Testis (tissue), 3 donors: ENCODE measurements around the gene TCERG1L. TPM values are rescaled to one million over a fixed set of nuclear protein-coding genes. Genes with fewer than 3 reads are reported as not detected.

Experiments used
- DNase-seq: peaks from one replicate; pipeline ENCODE4 v3.0.0-alpha.2; 2019
- H3K27ac ChIP-seq, 2 donors: fragments of 200-600 bp; sonication (generic); one replicate each; pipeline ENCODE4 v1.5.1; 2019
- H3K27me3 ChIP-seq: fragments of 200-600 bp; sonication (generic); one replicate; pipeline ENCODE4 v1.5.1; 2019
- H3K36me3 ChIP-seq: fragments of 200-600 bp; sonication (generic); one replicate; pipeline ENCODE4 v1.5.1; 2017; ENCODE audit warnings: low read depth; ENCODE audit errors: missing control alignments
- H3K4me1 ChIP-seq: fragments of 200-600 bp; sonication (generic); one replicate; pipeline ENCODE4 v1.5.1; 2019
- H3K4me3 ChIP-seq, 2 donors: fragments of 200-600 bp; sonication (generic); one replicate each; pipeline ENCODE4 v1.5.1; 2017 to 2019
- H3K9me3 ChIP-seq: fragments of 200-600 bp; sonication (generic); one replicate; pipeline ENCODE4 v1.5.1; 2017
- CTCF ChIP-seq, 3 experiments: fragments of 450-650 bp in 2 of 3; fragments of 200-600 bp in 1 of 3; sonication (generic) in 1 of 3; IDR thresholded peaks; one replicate each; pipeline ENCODE4 v1.5.1; 2016 to 2019; ENCODE audit warnings: antibody characterized with exemption in 3 of 3, mild to moderate bottlenecking in 2 of 3, moderate library complexity in 1 of 3
- POLR2A ChIP-seq: fragments of 450-650 bp; IDR thresholded peaks from one replicate; pipeline ENCODE4 v1.6.1; 2017; ENCODE audit warnings: antibody characterized with exemption, mild to moderate bottlenecking, moderate library complexity
- WGBS, 2 donors: methylation state at CpG; one replicate each; pipeline ENCODE4 v1.1.5; 2018; 5-methylcytosine and 5-hydroxymethylcytosine counted together
- intact Hi-C: fragments of 100-400 bp; cut with DNase I; formaldehyde crosslinking; loops from one replicate; pipeline ENCODE4 v1.15.1; 2023; ENCODE audit warnings: low total_unique reads
- polyA plus RNA-seq: library from polyadenylated mRNA; stranded (reverse); fragments of 350-450 nt; fragmentation: Illumina TruSeq; extraction: RNeasy Lipid Tissue Mini Kit (QIAGEN cat#74804); gene quantifications from one replicate; pipeline ENCODE4 v1.2.3, GENCODE V29; 2014; ENCODE audit warnings: low read depth, low replicate concordance; ENCODE audit not compliant: insufficient read depth
- total RNA-seq, 2 donors: library from RNA; depleted of rRNA; stranded (reverse); fragments of >200 nt; gene quantifications; one replicate each; pipeline ENCODE4 v1.2.3, GENCODE V29; 2016

The TCERG1L gene
- total and polyA plus RNA-seq, 3 donors from 2014 or later, result 3.0 to 8.3 (median 7.7) TPM

GRCh38 chr10:131132681-131133080 lies 178.8 kb downstream of the TCERG1L start:
- intact Hi-C loops, result no loop called here
- DNase-seq, result no peak
- Histone ChIP-seq H3K9me3 (no peaks in the 10 kb centered on the region), H3K4me1 (peaks cover 12% of the 10 kb centered on the region), H3K4me3 (no peak overlapping the region), H3K27ac (no peak overlapping the region), H3K36me3 (no peaks in the 10 kb centered on the region), H3K27me3 (no peaks in the 10 kb centered on the region)
- TF ChIP-seq POLR2A (no peak), CTCF (IDR thresholded peaks at IDR 0.05) (no peak)
- WGBS, 2 donors, result 63 to 78% methylated on average over 7 to 8 of the region's 8 CpGs

- Histone ChIP-seq H3K27ac (no peak overlapping the region), H3K36me3 (no peaks in the 10 kb centered on the region), H3K9me3 (no peaks in the 10 kb centered on the region), H3K4me3 (no peak overlapping the region), H3K27me3 (no peaks in the 10 kb centered on the region), H3K4me1 (peaks cover 12% of the 10 kb centered on the region)
- 41 to 60% methylated on average over 18 to 25 of the region's 25 CpGs for WGBS, 2 donors
- TF ChIP-seq POLR2A (no peak), CTCF (IDR thresholded peaks at IDR 0.05) (no peak)
- DNase-seq, result peak; percentile 30
- intact Hi-C loops, result no loop called here
Measured at GRCh38 chr10:131131726-131132591, 179.6 kb downstream of the TCERG1L start.

GRCh38 chr10:131130025-131130424 lies 181.5 kb downstream of the TCERG1L start:
- H3K27ac ChIP-seq, result no peak overlapping the region
- intact Hi-C loops, result no loop called here
- no peak overlapping the region for H3K4me3 ChIP-seq
- no peaks in the 10 kb centered on the region for H3K36me3 ChIP-seq
- no peaks in the 10 kb centered on the region for H3K9me3 ChIP-seq
- peaks cover 12% of the 10 kb centered on the region for H3K4me1 ChIP-seq
- no peak for DNase-seq
- no peaks in the 10 kb centered on the region for H3K27me3 ChIP-seq
- TF ChIP-seq POLR2A (no peak), CTCF (IDR thresholded peaks at IDR 0.05) (no peak)
- 87 to 88% methylated on average over 7 of the region's 7 CpGs for WGBS, 2 donors

- TF ChIP-seq POLR2A (no peak), CTCF (IDR thresholded peaks at IDR 0.05) (no peak)
- no peaks in the 10 kb centered on the region for H3K36me3 ChIP-seq
- H3K9me3 ChIP-seq, result no peaks in the 10 kb centered on the region
- H3K4me1 ChIP-seq, result peaks cover 12% of the 10 kb centered on the region
- no peak overlapping the region for H3K4me3 ChIP-seq
- 92 to 94% methylated on average over 6 of the region's 6 CpGs for WGBS, 2 donors
- H3K27ac ChIP-seq, result no peak overlapping the region
- intact Hi-C loops, result no loop called here
- DNase-seq, result no peak
- no peaks in the 10 kb centered on the region for H3K27me3 ChIP-seq
Measured at GRCh38 chr10:131129544-131129943, 182.0 kb downstream of the TCERG1L start.

GRCh38 chr10:131128731-131129130 lies 182.8 kb downstream of the TCERG1L start:
- no peak for DNase-seq
- 94% methylated on average over 8 of the region's 8 CpGs for WGBS, 2 donors
- intact Hi-C loops, result no loop called here

More at GRCh38 chr10:131128731-131129130, 182.8 kb downstream of the TCERG1L start:
- no peaks in the 10 kb centered on the region for H3K9me3 ChIP-seq
- H3K27ac ChIP-seq, result no peak overlapping the region
- peaks cover 12% of the 10 kb centered on the region for H3K4me1 ChIP-seq
- TF ChIP-seq CTCF (IDR thresholded peaks at IDR 0.05) (no peak), POLR2A (no peak)
- no peaks in the 10 kb centered on the region for H3K36me3 ChIP-seq
- no peaks in the 10 kb centered on the region for H3K27me3 ChIP-seq
- no peak overlapping the region for H3K4me3 ChIP-seq
